IMR-90 (cell line): ENCODE data around the gene IQCF6. TPM values are rescaled to one million over a fixed set of nuclear protein-coding genes. Genes with fewer than 3 reads are reported as not detected.

ENCODE experiments used
- ATAC-seq: fragments of 200-7000 bp; cut with Tn5 transposase; 2 replicates; pipeline ENCODE4 v1.9.1; 2020; ENCODE audit warnings: low read depth, mild to moderate bottlenecking, moderate library complexity
- BruUV-seq: library from RNA; stranded (reverse); fragments of 400-500 nt; replicated peaks from 2 replicates; lab custom pipeline; 2021; lab: Mats Ljungman, UMichigan
- CTCF ChIA-PET: fragments of 300-600 bp; formaldehyde crosslinking; extraction: SDS; loops from one replicate; lab custom pipeline; 2021; ENCODE audit warnings: antibody characterized with exemption; lab: Yijun Ruan, JAX
- POLR2A ChIA-PET: fragments of 300-600 bp; sonication (Branson Sonifier 250); formaldehyde crosslinking; loops from one replicate; lab custom pipeline; 2022; ENCODE audit warnings: antibody characterized with exemption; ENCODE audit not compliant: unreplicated experiment; lab: Charles Lee
- DNase-seq: peaks from one replicate; pipeline ENCODE4 v3.0.0; 2013
- H2AFZ ChIP-seq: replicated peaks from 2 replicates; pipeline ENCODE3; 2013; ENCODE audit warnings: low read length, mild to moderate bottlenecking; ENCODE audit not compliant: poor library complexity
- H2AK5ac ChIP-seq: 2 replicates; pipeline ENCODE4 v1.6.1; 2013; ENCODE audit warnings: low read depth, low read length, inconsistent platforms
- H2AK9ac ChIP-seq: replicated peaks from 2 replicates; pipeline ENCODE3; 2013; ENCODE audit warnings: mild to moderate bottlenecking, low read depth, low read length, moderate library complexity; ENCODE audit not compliant: poor library complexity
- H2BK120ac ChIP-seq: 2 replicates; pipeline ENCODE4 v1.6.1; 2013; ENCODE audit warnings: low read depth, low read length, inconsistent platforms
- H2BK15ac ChIP-seq: 3 replicates; pipeline ENCODE4 v1.6.1; 2013; ENCODE audit warnings: low read depth, low read length, inconsistent platforms
- H2BK20ac ChIP-seq: 2 replicates; pipeline ENCODE4 v1.6.1; 2013; ENCODE audit warnings: low read depth, mild to moderate bottlenecking, inconsistent platforms, low read length, moderate library complexity
- H2BK5ac ChIP-seq: 2 replicates; pipeline ENCODE4 v1.6.1; 2013; ENCODE audit warnings: mild to moderate bottlenecking, low read depth, low read length, inconsistent platforms; ENCODE audit not compliant: poor library complexity, severe bottlenecking
- H3K14ac ChIP-seq: replicated peaks from 2 replicates; pipeline ENCODE4 v1.6.1; 2013; ENCODE audit warnings: low read depth, low read length, inconsistent platforms
- H3K18ac ChIP-seq: 2 replicates; pipeline ENCODE4 v1.6.1; 2013; ENCODE audit warnings: low read depth, low read length, control low read depth
- H3K23ac ChIP-seq: 2 replicates; pipeline ENCODE4 v1.6.1; 2013; ENCODE audit warnings: low read depth, low read length, inconsistent platforms
- H3K27ac ChIP-seq: 2 replicates; pipeline ENCODE4 v1.5.1; 2013; ENCODE audit warnings: mild to moderate bottlenecking, control low read depth, low read length; ENCODE audit not compliant: insufficient read depth
- H3K27me3 ChIP-seq: 2 replicates; pipeline ENCODE4 v1.6.1; 2013; ENCODE audit warnings: low read length; ENCODE audit not compliant: control insufficient read depth, insufficient read depth
- H3K36me3 ChIP-seq: 2 replicates; pipeline ENCODE4 v1.6.1; 2013; ENCODE audit warnings: low read length, mixed read lengths; ENCODE audit not compliant: control insufficient read depth, insufficient read depth
- H3K4ac ChIP-seq: 2 replicates; pipeline ENCODE4 v1.6.1; 2013; ENCODE audit warnings: low read depth, low read length, inconsistent platforms
- H3K4me1 ChIP-seq: 2 replicates; pipeline ENCODE4 v1.6.1; 2013; ENCODE audit warnings: low read length, mixed read lengths; ENCODE audit not compliant: control insufficient read depth, insufficient read depth
- H3K4me2 ChIP-seq: 2 replicates; pipeline ENCODE4 v1.6.1; 2013; ENCODE audit warnings: low read depth, mild to moderate bottlenecking, control low read depth, low read length, moderate library complexity
- H3K4me3 ChIP-seq: 2 replicates; pipeline ENCODE4 v1.5.1; 2013; ENCODE audit warnings: low read depth, mild to moderate bottlenecking, control low read depth, low read length, moderate library complexity; ENCODE audit not compliant: insufficient read depth
- H3K56ac ChIP-seq: 2 replicates; pipeline ENCODE4 v1.6.1; 2013; ENCODE audit warnings: low read length, inconsistent platforms; ENCODE audit not compliant: insufficient read depth; ENCODE audit errors: extremely low read depth
- H3K79me1 ChIP-seq, 2 experiments: 2 replicates each; pipeline ENCODE4 v1.6.1; 2013; ENCODE audit warnings: low read length in 2 of 2, inconsistent platforms in 1 of 2, low read depth in 1 of 2
- H3K9ac ChIP-seq: 2 replicates; pipeline ENCODE4 v1.6.1; 2013; ENCODE audit warnings: low read depth, low read length, control low read depth
- H3K9me1 ChIP-seq: 2 replicates; pipeline ENCODE4 v1.6.1; 2013; ENCODE audit warnings: low read length, inconsistent platforms; ENCODE audit not compliant: insufficient read depth
- H3K9me3 ChIP-seq: 2 replicates; pipeline ENCODE4 v1.6.1; 2013; ENCODE audit warnings: low read length; ENCODE audit not compliant: control insufficient read depth, insufficient read depth
- H4K20me1 ChIP-seq: 2 replicates; pipeline ENCODE4 v1.6.1; 2013; ENCODE audit warnings: low read length, inconsistent platforms; ENCODE audit not compliant: insufficient read depth
- H4K5ac ChIP-seq: 2 replicates; pipeline ENCODE4 v1.6.1; 2013; ENCODE audit warnings: mild to moderate bottlenecking, low read depth, low read length, control low read depth
- H4K8ac ChIP-seq, 2 experiments: 2 replicates each; pipeline ENCODE4 v1.6.1; 2013; ENCODE audit warnings: low read depth in 2 of 2, low read length in 2 of 2, control low read depth in 1 of 2, inconsistent platforms in 1 of 2
- H4K91ac ChIP-seq: 2 replicates; pipeline ENCODE4 v1.6.1; 2013; ENCODE audit warnings: low read depth, low read length, inconsistent platforms; ENCODE audit not compliant: insufficient read depth
- BHLHE40 ChIP-seq: fragments of 150-350 bp; IDR thresholded peaks from 2 replicates; pipeline ENCODE4 v1.6.1; 2016; ENCODE audit warnings: mild to moderate bottlenecking, low read depth, low read length
- CEBPB ChIP-seq: IDR thresholded peaks from 2 replicates; pipeline ENCODE4 v1.6.1; 2012; ENCODE audit warnings: low read depth, low read length, improper control_type of control experiment
- CHD1 ChIP-seq: IDR thresholded peaks from 2 replicates; pipeline ENCODE4 v1.6.1; 2012; ENCODE audit warnings: low read depth, low read length, improper control_type of control experiment
- FOS ChIP-seq: fragments of 150-350 bp; IDR thresholded peaks from 2 replicates; pipeline ENCODE4 v1.6.1; 2016; ENCODE audit warnings: low read depth, low read length
- MAFK ChIP-seq: IDR thresholded peaks from 2 replicates; pipeline ENCODE4 v1.6.1; 2012; ENCODE audit warnings: low read depth, low read length, improper control_type of control experiment
- MAZ ChIP-seq: IDR thresholded peaks from 2 replicates; pipeline ENCODE4 v1.6.1; 2012; ENCODE audit warnings: low read depth, mild to moderate bottlenecking, low read length, improper control_type of control experiment, moderate library complexity, borderline replicate concordance
- MXI1 ChIP-seq: IDR thresholded peaks from 2 replicates; pipeline ENCODE4 v1.6.1; 2012; ENCODE audit warnings: low read depth, mild to moderate bottlenecking, low read length, moderate library complexity, borderline replicate concordance
- NFE2L2 ChIP-seq: fragments of 150-350 bp; IDR thresholded peaks from 2 replicates; pipeline ENCODE4 v1.6.1; 2016; ENCODE audit warnings: low read depth, mild to moderate bottlenecking, low read length
- POLR2A ChIP-seq: IDR thresholded peaks from 2 replicates; pipeline ENCODE4 v1.6.1; 2012; ENCODE audit warnings: mild to moderate bottlenecking, low read depth, low read length
- RAD21 ChIP-seq: IDR thresholded peaks from 2 replicates; pipeline ENCODE4 v1.6.1; 2012; ENCODE audit warnings: low read length, improper control_type of control experiment
- RCOR1 ChIP-seq: IDR thresholded peaks from 2 replicates; pipeline ENCODE4 v1.6.1; 2012; ENCODE audit warnings: mild to moderate bottlenecking, low read length, improper control_type of control experiment; ENCODE audit not compliant: insufficient replicate concordance
- RFX5 ChIP-seq: IDR thresholded peaks from 2 replicates; pipeline ENCODE4 v1.8.0; 2012; ENCODE audit warnings: low read depth, mild to moderate bottlenecking, low read length, moderate library complexity
- SMC3 ChIP-seq: fragments of 150-350 bp; IDR thresholded peaks from 2 replicates; pipeline ENCODE4 v1.6.1; 2016; ENCODE audit warnings: low read depth, mild to moderate bottlenecking, antibody characterized with exemption, low read length, moderate library complexity
- USF2 ChIP-seq: fragments of 150-350 bp; IDR thresholded peaks from 2 replicates; pipeline ENCODE4 v1.6.1; 2017; ENCODE audit warnings: mild to moderate bottlenecking, antibody characterized with exemption, low read length, low read depth
- WGBS, 2 experiments: methylation state at CpG; one replicate each; pipeline versions ENCODE4 v1.1.5 to v1.1.7; 2013; ENCODE audit warnings: missing lambda C conversion rate in 2 of 2; ENCODE audit not compliant: insufficient read length in 1 of 2; ENCODE audit errors: extremely low coverage in 2 of 2; 5-methylcytosine and 5-hydroxymethylcytosine counted together
- dilution Hi-C: fragments of 300-500 bp; cut with HindIII; formaldehyde crosslinking; loops from one replicate; pipeline ENCODE4 v1.14.3; 2018; ENCODE audit warnings: low sequenced_read_pairs; ENCODE audit not compliant: unreplicated experiment
- in situ Hi-C: fragments of 300-500 bp; cut with MboI; formaldehyde crosslinking; loops from 3 replicates; pipeline ENCODE4 v1.14.3; 2019; ENCODE audit warnings: low sequenced_read_pairs, inconsistent platforms, mixed read lengths
- intact Hi-C: fragments of 100-400 bp; cut with micrococcal nuclease; formaldehyde crosslinking; loops from 2 replicates; pipeline ENCODE4 v1.10.0; 2022
- polyA plus RNA-seq, 3 experiments: library from polyadenylated mRNA; depleted of rRNA; stranded (reverse); fragments of >200 nt; gene quantifications; 2 replicates each; pipeline ENCODE4 v1.2.3, GENCODE V29; 2012; ENCODE audit warnings: low replicate concordance in 1 of 3
- total RNA-seq: library from RNA; depleted of rRNA; stranded (reverse); fragments of >200 nt; gene quantifications from 2 replicates; pipeline ENCODE4 v1.2.3, GENCODE V29; 2012
- TF ChIP-seq, protein P1 (sequence below): fragments of 150-350 bp; IDR thresholded peaks from 2 replicates; pipeline ENCODE4 v1.6.1; 2016; ENCODE audit warnings: low read depth, mild to moderate bottlenecking, low read length, moderate library complexity, borderline replicate concordance
- TF ChIP-seq, protein P2 (sequence below): conservative IDR thresholded peaks from 2 replicates; pipeline ENCODE4 v1.5.1; 2012; ENCODE audit warnings: mild to moderate bottlenecking, low read depth, low read length, improper control_type of control experiment

The IQCF6 gene
- total and polyA plus RNA-seq, 2 of the 4 experiments (the other 2 are of a cell fraction), result not detected

DNA sequence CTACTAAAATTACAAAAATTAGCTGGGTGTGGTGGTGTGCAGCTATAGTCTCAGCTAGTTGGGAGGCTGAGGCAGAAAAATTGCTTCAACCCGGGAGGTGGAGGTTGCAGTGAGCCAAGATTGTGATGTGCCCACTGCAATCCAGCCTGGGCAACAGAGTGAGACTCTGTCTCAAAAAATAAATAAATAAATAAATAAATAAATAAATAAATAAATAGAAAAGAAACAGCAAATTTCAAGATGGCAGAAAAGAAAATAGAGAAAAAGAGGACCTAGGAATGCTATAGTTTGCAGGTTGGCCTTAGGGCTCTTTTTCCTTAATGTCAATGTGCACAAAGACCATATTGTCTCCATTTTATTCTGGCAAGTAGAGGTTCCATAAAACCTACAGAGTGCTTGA, 28.2 kb downstream of the IQCF6 start:
- no peak overlapping the region for H3K56ac ChIP-seq

More for the DNA sequence above, 28.2 kb downstream of the IQCF6 start:
- DNase-seq, result no peak
- no peak overlapping the region for H2BK120ac ChIP-seq
- in situ Hi-C loops, result no loop called here
- H3K4me1 ChIP-seq, result no peaks in the 10 kb centered on the region
- no peak overlapping the region for H2AK5ac ChIP-seq
- no peak overlapping the region for H4K5ac ChIP-seq
- no peak overlapping the region for H2BK5ac ChIP-seq
- H3K9me1 ChIP-seq, result no peaks in the 10 kb centered on the region
- no peak overlapping the region for H3K4ac ChIP-seq
- no peaks in the 10 kb centered on the region for H3K27me3 ChIP-seq
- no peak overlapping the region for H3K4me2 ChIP-seq
- no peak overlapping the region for H3K18ac ChIP-seq
- H3K79me1 ChIP-seq, result no peaks in the 10 kb centered on the region
- no peaks in the 10 kb centered on the region for H4K20me1 ChIP-seq
- no CpG with 5 or more reads among the region's 1 CpG for WGBS, 2 experiments
- no peaks in the 10 kb centered on the region for H3K36me3 ChIP-seq
- H3K9ac ChIP-seq, result no peak overlapping the region
- no peak overlapping the region for H2AK9ac ChIP-seq
- H3K27ac ChIP-seq, result no peak overlapping the region
- H4K91ac ChIP-seq, result no peak overlapping the region
- no peak overlapping the region for H3K14ac ChIP-seq
- no peaks in the 10 kb centered on the region for H3K9me3 ChIP-seq
- dilution Hi-C loops, result no loop called here
- H2BK15ac ChIP-seq, result no peak overlapping the region
- no peak overlapping the region for H2AFZ ChIP-seq
- ChIA-PET POLR2A (no interaction called here), CTCF (interaction anchor here (0.6 kb wide), 1 partner anchor 19 kb away, joined by 4 read pairs; no protein-coding TSS in a partner anchor)
- no peak overlapping the region for H2BK20ac ChIP-seq
- H3K23ac ChIP-seq, result no peak overlapping the region
- no peak for TF ChIP-seq MAFK
- TF ChIP-seq CHD1, result no peak
- TF ChIP-seq BHLHE40, result no peak
- no peak for TF ChIP-seq SMC3
- no peak for TF ChIP-seq NFE2L2
- TF ChIP-seq CEBPB, result no peak
- TF ChIP-seq FOS, result no peak
- no peak for TF ChIP-seq USF2
- TF ChIP-seq RFX5, result no peak
- no peak for TF ChIP-seq MAZ
- TF ChIP-seq MXI1, result no peak
- TF ChIP-seq RCOR1, result no peak
- TF ChIP-seq, protein P1, sequence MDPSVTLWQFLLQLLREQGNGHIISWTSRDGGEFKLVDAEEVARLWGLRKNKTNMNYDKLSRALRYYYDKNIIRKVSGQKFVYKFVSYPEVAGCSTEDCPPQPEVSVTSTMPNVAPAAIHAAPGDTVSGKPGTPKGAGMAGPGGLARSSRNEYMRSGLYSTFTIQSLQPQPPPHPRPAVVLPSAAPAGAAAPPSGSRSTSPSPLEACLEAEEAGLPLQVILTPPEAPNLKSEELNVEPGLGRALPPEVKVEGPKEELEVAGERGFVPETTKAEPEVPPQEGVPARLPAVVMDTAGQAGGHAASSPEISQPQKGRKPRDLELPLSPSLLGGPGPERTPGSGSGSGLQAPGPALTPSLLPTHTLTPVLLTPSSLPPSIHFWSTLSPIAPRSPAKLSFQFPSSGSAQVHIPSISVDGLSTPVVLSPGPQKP, result no peak
- TF ChIP-seq POLR2A, result no peak
- TF ChIP-seq, protein P2, sequence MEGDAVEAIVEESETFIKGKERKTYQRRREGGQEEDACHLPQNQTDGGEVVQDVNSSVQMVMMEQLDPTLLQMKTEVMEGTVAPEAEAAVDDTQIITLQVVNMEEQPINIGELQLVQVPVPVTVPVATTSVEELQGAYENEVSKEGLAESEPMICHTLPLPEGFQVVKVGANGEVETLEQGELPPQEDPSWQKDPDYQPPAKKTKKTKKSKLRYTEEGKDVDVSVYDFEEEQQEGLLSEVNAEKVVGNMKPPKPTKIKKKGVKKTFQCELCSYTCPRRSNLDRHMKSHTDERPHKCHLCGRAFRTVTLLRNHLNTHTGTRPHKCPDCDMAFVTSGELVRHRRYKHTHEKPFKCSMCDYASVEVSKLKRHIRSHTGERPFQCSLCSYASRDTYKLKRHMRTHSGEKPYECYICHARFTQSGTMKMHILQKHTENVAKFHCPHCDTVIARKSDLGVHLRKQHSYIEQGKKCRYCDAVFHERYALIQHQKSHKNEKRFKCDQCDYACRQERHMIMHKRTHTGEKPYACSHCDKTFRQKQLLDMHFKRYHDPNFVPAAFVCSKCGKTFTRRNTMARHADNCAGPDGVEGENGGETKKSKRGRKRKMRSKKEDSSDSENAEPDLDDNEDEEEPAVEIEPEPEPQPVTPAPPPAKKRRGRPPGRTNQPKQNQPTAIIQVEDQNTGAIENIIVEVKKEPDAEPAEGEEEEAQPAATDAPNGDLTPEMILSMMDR, result no peak
- no peak for TF ChIP-seq RAD21
- H3K4me3 ChIP-seq, result no peak overlapping the region
- ATAC-seq, result no peak
- no TSS peak for BruUV-seq
- intact Hi-C loops, result no loop called here
- H4K8ac ChIP-seq, result no peak overlapping the region
